Measurements from ENCODE around the gene ZMYM4. TPM values are rescaled to one million over a fixed set of nuclear protein-coding genes. Genes with fewer than 3 reads are reported as not detected.

The ZMYM4 gene
- total RNA-seq, 1 donor from 2014 or later = 9.6 TPM

GRCh38 chr1:35452106-35452774 lies 183.7 kb downstream of the ZMYM4 start:
- peak in 1 of 2 donors; percentile 71 for DNase-seq (ENCODE audit: low spot score in 2 of 2)
- Histone ChIP-seq H3K27ac (peak overlapping the region in 1 of 2 donors; percentile 48), H3K27me3 (no peaks in the 10 kb centered on the region), H3K36me3 (peaks cover 24 to 55% of the 10 kb centered on the region in 2 donors), H3K4me3 (no peak overlapping the region), H3K9me3 (no peaks in the 10 kb centered on the region), H3K4me1 (peaks cover 9 to 16% of the 10 kb centered on the region in 2 donors)
- intact Hi-C loops (cut with DNase I) = loop anchor here (5.0 kb wide), 2 partner anchors 275 to 320 kb away; no protein-coding TSS in a partner anchor
- TF ChIP-seq, protein P1, sequence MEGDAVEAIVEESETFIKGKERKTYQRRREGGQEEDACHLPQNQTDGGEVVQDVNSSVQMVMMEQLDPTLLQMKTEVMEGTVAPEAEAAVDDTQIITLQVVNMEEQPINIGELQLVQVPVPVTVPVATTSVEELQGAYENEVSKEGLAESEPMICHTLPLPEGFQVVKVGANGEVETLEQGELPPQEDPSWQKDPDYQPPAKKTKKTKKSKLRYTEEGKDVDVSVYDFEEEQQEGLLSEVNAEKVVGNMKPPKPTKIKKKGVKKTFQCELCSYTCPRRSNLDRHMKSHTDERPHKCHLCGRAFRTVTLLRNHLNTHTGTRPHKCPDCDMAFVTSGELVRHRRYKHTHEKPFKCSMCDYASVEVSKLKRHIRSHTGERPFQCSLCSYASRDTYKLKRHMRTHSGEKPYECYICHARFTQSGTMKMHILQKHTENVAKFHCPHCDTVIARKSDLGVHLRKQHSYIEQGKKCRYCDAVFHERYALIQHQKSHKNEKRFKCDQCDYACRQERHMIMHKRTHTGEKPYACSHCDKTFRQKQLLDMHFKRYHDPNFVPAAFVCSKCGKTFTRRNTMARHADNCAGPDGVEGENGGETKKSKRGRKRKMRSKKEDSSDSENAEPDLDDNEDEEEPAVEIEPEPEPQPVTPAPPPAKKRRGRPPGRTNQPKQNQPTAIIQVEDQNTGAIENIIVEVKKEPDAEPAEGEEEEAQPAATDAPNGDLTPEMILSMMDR (IDR thresholded peaks at IDR 0.05) = no peak

GRCh38 chr1:35453031-35453430 lies 184.5 kb downstream of the ZMYM4 start:
- Histone ChIP-seq H3K36me3 (peaks cover 18 to 50% of the 10 kb centered on the region in 2 donors), H3K9me3 (no peaks in the 10 kb centered on the region), H3K4me1 (peaks cover 9 to 16% of the 10 kb centered on the region in 2 donors), H3K4me3 (no peak overlapping the region), H3K27ac (peak overlapping the region in 1 of 2 donors; percentile 48), H3K27me3 (no peaks in the 10 kb centered on the region)
- TF ChIP-seq, protein P1 (IDR thresholded peaks at IDR 0.05) = no peak
- DNase-seq (ENCODE audit: low spot score in 2 of 2) = no peak
- intact Hi-C loops (cut with DNase I) = loop anchor here (5.0 kb wide), 2 partner anchors 274 to 319 kb away; no protein-coding TSS in a partner anchor

DNA sequence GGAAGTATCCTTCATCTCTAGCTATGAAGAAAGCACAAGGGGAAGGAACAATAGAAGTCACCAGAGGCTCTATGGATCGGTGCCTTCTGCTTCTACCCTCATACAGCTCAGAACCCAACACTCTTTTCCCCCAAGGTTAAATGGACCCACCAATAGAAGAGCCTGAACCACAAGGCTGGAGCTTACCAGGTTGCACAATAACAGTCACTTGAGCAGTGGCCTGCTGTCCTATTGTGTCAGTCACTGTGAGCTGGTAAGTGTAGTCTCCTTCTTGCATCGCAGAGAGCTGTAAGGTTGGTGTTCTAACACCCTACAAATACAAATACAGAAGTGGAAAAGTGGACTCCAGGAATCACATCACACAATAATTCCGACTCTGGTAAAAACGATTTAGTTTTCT lies 185.7 kb downstream of the ZMYM4 start:
- Histone ChIP-seq H3K36me3 (peaks cover 9 to 41% of the 10 kb centered on the region in 2 donors), H3K27ac (peak overlapping the region; percentile 37 to 40), H3K9me3 (no peaks in the 10 kb centered on the region), H3K4me1 (peaks cover 9 to 16% of the 10 kb centered on the region in 2 donors), H3K4me3 (no peak overlapping the region), H3K27me3 (no peaks in the 10 kb centered on the region)
- intact Hi-C loops (cut with DNase I) = loop anchor here (5.0 kb wide), 2 partner anchors 273 to 318 kb away; no protein-coding TSS in a partner anchor
- DNase-seq (ENCODE audit: low spot score in 2 of 2) = no peak
- TF ChIP-seq, protein P1 (IDR thresholded peaks at IDR 0.05) = no peak

GRCh38 chr1:35454616-35455015 lies 186.1 kb downstream of the ZMYM4 start:
- TF ChIP-seq, protein P1 (IDR thresholded peaks at IDR 0.05) = peak in 1 of 3 experiments; percentile 7
- Histone ChIP-seq H3K27me3 (no peaks in the 10 kb centered on the region), H3K27ac (peak overlapping the region in 1 of 2 donors; percentile 37), H3K36me3 (peaks cover 7 to 39% of the 10 kb centered on the region in 2 donors), H3K4me3 (no peak overlapping the region), H3K4me1 (peaks cover 9 to 16% of the 10 kb centered on the region in 2 donors), H3K9me3 (no peaks in the 10 kb centered on the region)
- intact Hi-C loops (cut with DNase I) = loop anchor here (5.0 kb wide), 2 partner anchors 273 to 318 kb away; no protein-coding TSS in a partner anchor
- DNase-seq (ENCODE audit: low spot score in 2 of 2) = no peak

GRCh38 chr1:35460796-35461195 lies 192.3 kb downstream of the ZMYM4 start:
- Histone ChIP-seq H3K27me3 (no peaks in the 10 kb centered on the region), H3K36me3 (peaks cover 32 to 61% of the 10 kb centered on the region in 2 donors), H3K27ac (no peak overlapping the region), H3K4me1 (no peaks in the 10 kb centered on the region), H3K4me3 (no peak overlapping the region), H3K9me3 (no peaks in the 10 kb centered on the region)
- intact Hi-C loops (cut with DNase I) = no loop called here
- TF ChIP-seq, protein P1 (IDR thresholded peaks at IDR 0.05) = no peak
- DNase-seq (ENCODE audit: low spot score in 2 of 2) = no peak
